Gastrocnemius medialis (tissue), 4 donors: ENCODE data around the gene GRID2.

Source experiments
- POLR2A ChIP-seq, 2 donors: fragments of 450-650 bp; IDR thresholded peaks; one replicate each; pipeline ENCODE4 v1.6.1; 2017; ENCODE audit warnings: antibody characterized with exemption in 2 of 2, mild to moderate bottlenecking in 2 of 2, moderate library complexity in 2 of 2
- TF ChIP-seq, protein P1 (sequence below), 5 experiments: fragments of 450-650 bp in 3 of 5; fragments of 200-600 bp in 2 of 5; sonication (generic) in 2 of 5; IDR thresholded peaks in 4 of 5; conservative IDR thresholded peaks in 1 of 5; 1 replicate in 4 of 5; 2 replicates in 1 of 5; pipeline ENCODE4 v1.5.1; 2016 to 2019; ENCODE audit warnings: antibody characterized with exemption in 5 of 5, mild to moderate bottlenecking in 3 of 5, moderate library complexity in 3 of 5

GRCh38 chr4:93779228-93779627, 1475.5 kb downstream of the GRID2 start:
- TF ChIP-seq, protein P1, sequence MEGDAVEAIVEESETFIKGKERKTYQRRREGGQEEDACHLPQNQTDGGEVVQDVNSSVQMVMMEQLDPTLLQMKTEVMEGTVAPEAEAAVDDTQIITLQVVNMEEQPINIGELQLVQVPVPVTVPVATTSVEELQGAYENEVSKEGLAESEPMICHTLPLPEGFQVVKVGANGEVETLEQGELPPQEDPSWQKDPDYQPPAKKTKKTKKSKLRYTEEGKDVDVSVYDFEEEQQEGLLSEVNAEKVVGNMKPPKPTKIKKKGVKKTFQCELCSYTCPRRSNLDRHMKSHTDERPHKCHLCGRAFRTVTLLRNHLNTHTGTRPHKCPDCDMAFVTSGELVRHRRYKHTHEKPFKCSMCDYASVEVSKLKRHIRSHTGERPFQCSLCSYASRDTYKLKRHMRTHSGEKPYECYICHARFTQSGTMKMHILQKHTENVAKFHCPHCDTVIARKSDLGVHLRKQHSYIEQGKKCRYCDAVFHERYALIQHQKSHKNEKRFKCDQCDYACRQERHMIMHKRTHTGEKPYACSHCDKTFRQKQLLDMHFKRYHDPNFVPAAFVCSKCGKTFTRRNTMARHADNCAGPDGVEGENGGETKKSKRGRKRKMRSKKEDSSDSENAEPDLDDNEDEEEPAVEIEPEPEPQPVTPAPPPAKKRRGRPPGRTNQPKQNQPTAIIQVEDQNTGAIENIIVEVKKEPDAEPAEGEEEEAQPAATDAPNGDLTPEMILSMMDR (IDR thresholded peaks at IDR 0.05 in 4 of 5, conservative IDR thresholded peaks at IDR 0.05 in 1 of 5) = no peak
- no peak for TF ChIP-seq POLR2A (IDR thresholded peaks at IDR 0.05)
